Measurements from ENCODE around the gene ANO1.

Gene ANO1

DNA sequence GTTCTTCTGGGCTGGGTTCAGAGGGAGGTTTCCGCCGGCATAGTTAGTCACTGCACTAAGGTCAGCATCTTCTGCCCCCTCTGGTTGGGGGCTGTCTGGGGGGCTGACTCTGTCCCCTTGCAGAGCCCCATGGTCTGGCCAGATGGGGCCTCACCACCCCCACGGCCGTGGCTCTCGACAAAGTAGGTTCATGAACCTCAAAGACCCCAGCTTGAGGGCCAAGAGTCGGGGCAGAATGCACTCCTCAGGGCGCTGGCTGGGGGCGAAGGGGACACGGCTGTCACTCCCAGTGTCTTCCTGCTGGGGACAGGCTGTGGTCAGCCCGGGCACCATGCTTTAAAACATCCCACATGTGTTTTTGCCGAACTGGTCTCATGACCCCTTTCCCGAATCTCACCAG is 20.8 kb downstream of the ANO1 start:
- DNase-seq: no peak

DNA sequence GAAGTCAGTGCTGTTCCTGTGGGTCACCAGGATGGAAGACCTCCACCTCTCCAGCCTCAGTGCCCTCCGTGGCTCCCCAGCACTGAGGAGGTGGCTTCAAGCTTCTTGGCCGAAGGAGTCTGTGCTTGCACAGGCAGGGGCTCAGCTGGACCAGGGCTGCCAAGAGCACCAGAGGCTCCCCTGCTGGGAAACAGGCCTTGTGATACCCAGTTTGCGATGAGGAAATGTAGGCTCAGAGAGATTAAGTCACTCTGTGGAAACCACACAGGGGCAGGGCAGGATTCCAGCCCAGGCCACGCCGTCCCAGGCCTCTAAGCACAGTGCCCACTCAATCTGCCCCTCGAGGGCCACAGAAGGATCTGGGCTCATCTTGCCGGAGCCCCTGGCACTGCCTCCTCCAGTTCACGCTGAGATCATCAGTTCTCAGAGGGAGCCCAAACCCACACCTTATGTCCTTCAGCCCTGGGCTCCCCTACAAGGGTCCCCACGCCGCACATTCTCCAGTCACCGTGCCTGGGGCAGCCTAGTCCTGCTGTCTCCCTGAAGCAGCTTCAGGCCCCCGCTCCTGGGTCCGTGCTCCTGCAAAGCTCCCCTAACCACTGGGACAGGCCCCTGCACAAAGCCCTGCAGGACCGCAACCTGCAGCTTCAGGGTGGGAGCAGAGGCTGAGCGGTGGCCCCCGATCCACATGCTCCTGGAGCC is 21.6 kb downstream of the ANO1 start:
- DNase-seq: no peak

DNA sequence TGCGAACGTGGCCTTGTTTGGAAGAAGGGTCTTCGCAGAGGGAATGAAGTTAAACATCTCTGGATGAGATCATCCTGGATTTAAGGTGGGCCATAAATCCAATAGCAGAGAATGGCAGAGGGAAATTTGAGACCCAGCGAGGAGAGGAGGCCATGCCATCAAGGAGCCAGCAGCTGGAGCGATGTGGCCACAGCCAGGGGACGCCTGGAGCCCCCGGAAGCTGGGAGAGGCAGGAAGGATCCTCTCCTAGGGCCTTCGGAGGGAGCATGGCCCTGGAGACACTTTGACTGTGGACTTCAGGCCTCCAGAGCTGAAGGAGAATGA is 22.1 kb downstream of the ANO1 start:
- no peak for DNase-seq

GRCh38 chr11:70100791-70101190 is 22.7 kb downstream of the ANO1 start:
- no peak for DNase-seq

DNA sequence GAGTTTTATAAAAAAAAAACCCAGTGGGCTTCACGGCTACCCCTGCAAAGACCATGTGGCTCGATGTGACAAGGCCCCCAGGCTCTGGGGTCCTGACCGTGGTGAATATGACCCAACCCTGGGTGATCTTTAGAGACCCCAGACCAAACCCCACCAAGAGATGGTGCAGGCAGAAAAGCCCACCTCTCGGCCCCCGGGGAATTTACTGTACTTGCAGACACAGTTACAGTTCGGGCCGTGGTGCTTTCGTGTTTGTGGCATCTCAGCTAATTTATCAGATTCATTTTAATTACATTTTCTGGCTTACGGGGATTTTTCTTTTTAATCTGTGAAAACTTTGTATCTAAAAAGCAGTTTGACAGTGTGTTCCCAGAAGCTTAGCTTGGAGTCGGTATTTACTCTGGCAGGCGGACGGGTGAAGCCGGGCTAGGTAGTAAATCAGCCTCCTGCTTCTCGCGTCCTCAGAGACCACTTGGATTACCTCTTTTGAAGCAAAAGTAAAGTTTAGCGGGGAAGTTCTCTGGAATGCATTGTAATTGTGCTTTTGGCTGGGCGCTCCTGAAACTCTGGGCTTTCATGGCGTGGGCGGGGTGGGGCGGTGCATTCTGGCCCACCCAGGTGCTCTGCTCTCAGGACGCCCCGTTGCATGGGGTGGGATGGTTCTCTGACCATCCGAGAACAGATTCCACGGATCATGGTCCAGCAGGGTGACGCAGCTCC is 25.3 kb downstream of the ANO1 start:
- DNase-seq: no peak

- no peak for DNase-seq
These were observed 26.3 kb downstream of the ANO1 start for GRCh38 chr11:70104419-70104818.

GRCh38 chr11:70104961-70105360 is 26.8 kb downstream of the ANO1 start:
- DNase-seq: no peak

GRCh38 chr11:70105369-70105754 is 27.2 kb downstream of the ANO1 start:
- DNase-seq: no peak

DNA sequence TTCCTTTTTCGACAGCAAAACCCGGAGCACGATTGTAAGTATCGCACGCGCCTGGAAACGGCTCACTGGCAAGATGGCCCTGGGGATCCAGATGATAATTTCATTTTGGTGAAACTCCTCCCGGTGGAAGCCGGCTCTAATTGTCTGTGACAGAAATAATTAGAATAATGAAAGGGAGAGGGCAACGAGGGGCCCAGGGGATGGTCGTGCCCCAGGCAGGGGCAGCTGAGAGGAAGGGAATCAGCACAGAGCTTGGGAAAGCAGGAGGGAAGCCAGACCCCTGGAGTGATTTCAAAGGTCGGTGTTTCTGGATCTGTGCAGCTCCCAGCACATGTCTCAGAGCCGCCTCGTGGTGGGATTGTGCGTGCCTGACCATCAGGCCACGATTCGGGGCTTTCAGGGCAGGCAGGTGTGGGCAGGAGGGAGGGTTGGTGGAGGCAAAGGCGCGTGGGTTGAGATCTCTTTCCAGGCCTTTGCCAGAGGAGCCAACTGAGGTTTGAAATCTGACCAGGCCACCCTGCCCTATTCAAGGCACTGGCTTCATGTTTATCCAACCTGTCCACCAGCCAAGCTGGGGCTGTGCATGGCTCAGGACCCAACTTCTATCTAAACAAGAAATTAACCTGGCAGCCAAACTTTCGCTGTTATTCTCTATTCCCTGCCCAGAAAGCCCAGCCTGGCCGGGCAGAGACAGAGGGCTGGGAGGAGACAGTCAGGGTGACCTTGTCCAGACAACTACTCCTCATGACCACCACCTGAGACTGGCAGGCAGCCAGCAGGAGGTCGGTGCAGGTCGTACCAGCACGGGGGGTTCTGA is 27.8 kb downstream of the ANO1 start:
- no peak for DNase-seq

- no peak for DNase-seq
These were observed 28.6 kb downstream of the ANO1 start for GRCh38 chr11:70106757-70107156.

- DNase-seq: no peak
These were observed 29.1 kb downstream of the ANO1 start for GRCh38 chr11:70107191-70107590.

- no peak for DNase-seq
These were observed 29.6 kb downstream of the ANO1 start for GRCh38 chr11:70107756-70108155.

DNA sequence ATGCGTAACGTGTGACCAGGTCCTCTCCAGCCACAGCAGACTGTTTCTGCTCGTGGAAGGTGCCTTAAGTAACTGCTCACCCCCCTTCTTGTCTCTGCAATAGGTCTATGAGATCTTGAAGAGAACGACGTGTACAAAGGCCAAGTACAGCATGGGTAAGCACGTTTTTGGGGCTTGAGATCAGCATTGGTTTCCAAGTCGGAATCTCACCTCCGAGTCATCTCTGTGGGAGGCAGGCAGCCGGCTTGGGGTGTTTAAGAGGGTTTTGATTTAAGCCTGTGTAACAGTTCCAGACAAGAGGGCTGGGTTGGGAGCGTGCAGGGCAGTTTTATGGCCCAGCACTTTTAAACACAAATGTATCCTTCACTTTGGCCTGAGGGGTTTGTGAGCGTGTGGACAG is 30.1 kb downstream of the ANO1 start:
- DNase-seq: no peak

- DNase-seq: no peak
These were observed 30.9 kb downstream of the ANO1 start for GRCh38 chr11:70109006-70109405.

DNA sequence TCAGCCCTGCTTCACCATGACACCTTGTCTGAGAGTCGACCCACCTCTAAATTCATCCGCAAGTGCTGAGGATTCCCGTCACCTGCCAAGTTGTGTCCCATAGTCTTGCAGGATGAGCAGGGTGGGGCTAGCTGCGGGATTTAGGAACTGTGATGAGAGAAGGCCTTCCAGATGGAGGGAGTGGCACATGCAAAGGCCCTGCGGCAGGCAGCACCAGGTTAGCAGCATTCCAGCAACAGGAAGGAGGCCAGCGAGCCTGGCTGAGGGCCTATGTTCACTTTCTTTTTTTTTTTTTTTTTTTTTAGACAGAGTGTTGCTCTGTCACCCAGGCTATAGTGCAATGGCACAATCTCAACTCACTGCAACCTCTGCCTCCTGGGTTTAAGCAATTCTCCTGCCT is 31.8 kb downstream of the ANO1 start:
- DNase-seq: no peak

- DNase-seq: no peak
These were observed 32.5 kb downstream of the ANO1 start for GRCh38 chr11:70110538-70111055.

DNA sequence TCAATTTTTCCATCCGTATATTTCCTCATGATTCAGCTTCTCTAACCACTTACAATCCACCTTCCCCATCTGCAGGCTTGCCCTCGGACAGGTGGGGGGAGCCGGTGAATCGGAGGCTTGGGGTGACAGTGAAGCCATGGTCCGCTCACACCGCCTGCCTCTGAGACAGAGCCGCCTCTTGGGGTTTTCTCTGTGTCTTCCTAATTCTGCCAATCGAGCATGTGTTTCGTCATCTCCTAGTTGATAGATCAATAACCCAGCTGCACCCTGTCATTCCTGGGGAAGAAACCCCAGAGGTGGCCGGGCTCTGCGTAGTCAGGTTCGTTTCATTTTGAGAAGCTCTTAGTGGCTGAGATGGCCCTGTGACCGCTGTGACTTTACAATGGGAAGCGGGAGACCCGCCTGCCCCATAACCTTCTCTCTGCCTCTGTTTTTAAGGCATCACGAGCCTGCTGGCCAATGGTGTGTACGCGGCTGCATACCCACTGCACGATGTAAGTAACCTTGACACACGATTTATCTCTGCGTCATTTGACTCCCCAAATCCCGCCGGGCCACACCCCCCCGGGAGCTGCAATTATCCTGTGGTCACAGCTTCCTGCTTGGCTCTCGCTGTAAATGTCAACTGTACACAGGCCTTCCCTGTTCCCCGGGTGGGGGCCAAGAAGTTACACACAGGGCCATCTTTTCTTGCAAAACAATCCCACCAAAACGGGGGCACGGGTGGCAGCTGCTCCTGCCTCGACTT is 33.3 kb downstream of the ANO1 start:
- no peak for DNase-seq

DNA sequence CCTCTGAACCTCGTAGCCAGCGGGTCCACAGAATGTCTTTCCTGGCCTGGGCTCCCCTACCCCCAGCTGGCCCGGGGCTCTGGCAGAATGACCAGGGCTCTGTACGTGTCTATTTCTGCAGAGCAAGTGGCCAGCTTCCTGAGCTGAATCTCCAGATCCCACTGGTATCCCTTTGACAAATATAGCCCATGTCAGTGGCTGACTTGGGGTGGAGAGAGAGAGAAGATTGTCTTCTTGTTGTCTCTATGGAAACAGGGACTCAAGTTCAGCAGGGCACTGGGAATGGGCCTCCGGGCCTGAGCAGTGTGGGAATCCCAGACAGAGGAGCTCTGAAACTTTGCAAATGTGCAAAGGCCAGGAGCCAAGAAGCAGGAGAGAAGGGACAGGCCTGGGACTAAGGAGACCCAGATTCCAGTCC is 33.9 kb downstream of the ANO1 start:
- no peak for DNase-seq

GRCh38 chr11:70113801-70114200 is 35.7 kb downstream of the ANO1 start:
- DNase-seq: no peak

DNA sequence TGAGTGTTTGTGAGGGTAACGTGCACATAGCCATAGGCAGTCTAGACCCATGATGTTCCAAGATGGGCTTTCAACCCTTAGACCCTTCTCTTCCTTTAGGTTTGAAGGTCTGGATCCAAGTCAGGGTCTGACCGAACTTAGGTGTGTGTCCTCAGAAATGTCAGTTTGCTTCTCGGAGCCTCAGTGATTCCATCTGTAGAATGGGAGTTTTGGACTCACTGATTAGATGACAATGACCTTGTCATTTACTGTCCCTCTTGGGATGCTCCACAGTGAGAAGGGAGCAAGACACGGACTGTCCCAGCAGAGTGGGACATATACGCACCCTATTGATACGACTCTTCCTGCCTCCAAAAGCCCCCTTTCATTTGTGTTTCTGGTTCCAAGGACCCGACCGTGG is 37.7 kb downstream of the ANO1 start:
- DNase-seq: no peak

DNA sequence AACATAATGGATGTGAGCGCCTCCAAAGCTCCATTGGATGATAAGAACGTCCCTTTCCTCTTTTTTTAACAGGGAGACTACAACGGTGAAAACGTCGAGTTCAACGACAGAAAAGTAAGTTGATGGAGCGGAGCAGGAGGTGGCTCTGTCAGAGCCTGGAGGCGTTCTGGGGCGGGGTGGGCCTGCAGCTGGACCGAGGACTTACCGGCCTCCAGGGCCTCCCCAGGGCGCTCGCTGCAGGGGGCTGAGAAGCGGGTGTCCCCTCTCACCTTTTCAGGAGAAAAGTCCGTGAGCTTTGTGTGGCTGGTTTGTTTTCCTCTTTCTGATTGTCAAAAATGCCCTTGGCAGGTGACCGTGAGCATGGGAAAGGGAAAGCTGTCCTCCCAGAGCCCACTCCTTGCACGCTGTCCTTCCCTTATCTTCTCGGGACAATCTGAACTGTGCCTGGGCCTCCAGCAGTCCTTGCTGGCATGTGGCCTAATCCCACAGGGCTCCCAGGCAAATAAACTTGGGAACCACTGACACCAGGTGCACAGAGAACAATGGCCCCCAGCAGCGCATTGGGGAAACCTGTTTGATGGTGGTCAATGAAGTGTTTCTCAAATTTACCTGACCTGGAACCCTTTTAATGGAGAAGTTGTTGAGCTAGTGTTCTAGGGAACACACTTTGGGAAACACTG is 38.4 kb downstream of the ANO1 start:
- DNase-seq: no peak

DNA sequence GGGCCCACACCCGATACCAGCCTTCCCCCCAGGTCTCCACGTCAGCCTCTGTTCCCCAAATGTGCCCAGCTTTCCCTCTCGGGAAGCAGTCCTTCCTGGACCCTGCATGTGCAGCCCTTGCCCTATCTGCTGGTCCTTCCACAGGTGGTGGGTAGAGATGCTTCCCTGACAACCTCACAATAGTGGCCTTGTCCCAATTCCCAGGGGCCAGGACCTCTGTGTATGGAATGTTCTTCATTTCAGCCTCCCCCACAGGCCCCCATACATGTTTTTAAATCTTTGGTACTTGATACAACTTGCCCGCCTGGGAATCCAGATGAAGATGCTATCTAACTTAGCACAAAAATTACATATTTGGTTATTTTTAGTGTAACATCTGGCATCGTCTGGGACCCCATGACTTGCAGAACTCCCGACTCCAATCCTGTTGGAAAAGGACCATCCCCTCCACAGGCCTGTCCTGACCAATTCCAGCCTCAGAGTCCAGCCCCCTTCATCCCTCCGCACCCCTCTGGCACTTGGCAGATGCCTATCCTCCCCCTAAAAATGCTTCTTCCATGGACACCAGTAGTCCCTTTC is 39.5 kb downstream of the ANO1 start:
- no peak for DNase-seq
